MM.1S (cell line): Measurements from ENCODE around the gene PDE6A.

ENCODE experiments used
- EZH2phosphoT487 ChIP-seq: fragments of 300-600 bp; sonication (generic); IDR thresholded peaks from 2 replicates; pipeline ENCODE4 v1.6.1; 2018; ENCODE audit warnings: antibody characterized with exemption, low read length
- TF ChIP-seq, protein P1 (sequence below): fragments of 300-600 bp; sonication (generic); IDR thresholded peaks from 2 replicates; pipeline ENCODE4 v1.5.1; 2016; ENCODE audit warnings: antibody characterized with exemption, low read length, mixed read lengths

DNA sequence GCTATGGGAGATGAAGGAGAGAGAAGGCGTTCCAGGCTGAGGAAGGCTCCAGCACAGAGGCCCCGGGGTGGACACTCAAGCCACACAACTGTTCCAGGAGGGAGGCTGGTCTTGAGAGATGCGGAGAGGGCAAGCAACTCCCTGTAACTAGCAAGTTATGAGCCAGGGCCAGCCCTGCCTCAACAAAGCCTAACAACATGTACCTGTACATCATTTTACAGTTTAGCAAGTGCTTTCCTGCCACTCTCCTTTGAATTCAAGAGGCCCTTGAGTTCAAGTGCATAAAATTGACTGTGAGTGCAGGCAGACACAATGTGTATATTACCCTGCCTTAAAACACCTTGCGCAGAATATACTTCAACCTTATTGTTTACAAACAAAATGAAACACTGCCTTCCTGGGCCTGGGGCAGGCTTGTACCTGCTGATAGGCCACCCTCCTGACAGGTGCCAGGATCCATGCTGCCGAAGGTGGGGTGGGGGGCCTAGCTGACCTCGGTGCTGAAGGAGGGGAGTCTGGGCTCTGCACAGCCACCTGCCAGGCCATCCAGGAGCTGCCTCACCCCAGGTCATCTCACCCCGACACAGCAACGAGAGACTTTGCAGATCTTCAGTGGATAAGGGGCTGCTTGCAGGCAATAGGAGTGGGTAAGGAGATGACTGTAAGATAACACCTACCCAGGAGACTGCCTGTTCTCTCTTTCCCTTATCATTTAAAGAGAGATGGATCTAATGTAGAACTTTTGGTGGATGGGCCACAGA, 134.5 kb downstream of the PDE6A start:
- TF ChIP-seq EZH2phosphoT487, result no peak
- TF ChIP-seq, protein P1, sequence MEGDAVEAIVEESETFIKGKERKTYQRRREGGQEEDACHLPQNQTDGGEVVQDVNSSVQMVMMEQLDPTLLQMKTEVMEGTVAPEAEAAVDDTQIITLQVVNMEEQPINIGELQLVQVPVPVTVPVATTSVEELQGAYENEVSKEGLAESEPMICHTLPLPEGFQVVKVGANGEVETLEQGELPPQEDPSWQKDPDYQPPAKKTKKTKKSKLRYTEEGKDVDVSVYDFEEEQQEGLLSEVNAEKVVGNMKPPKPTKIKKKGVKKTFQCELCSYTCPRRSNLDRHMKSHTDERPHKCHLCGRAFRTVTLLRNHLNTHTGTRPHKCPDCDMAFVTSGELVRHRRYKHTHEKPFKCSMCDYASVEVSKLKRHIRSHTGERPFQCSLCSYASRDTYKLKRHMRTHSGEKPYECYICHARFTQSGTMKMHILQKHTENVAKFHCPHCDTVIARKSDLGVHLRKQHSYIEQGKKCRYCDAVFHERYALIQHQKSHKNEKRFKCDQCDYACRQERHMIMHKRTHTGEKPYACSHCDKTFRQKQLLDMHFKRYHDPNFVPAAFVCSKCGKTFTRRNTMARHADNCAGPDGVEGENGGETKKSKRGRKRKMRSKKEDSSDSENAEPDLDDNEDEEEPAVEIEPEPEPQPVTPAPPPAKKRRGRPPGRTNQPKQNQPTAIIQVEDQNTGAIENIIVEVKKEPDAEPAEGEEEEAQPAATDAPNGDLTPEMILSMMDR, result no peak
